Kidney (tissue), 14 donors: Measurements from ENCODE around the gene AASDH. TPM values are rescaled to one million over a fixed set of nuclear protein-coding genes. Genes with fewer than 3 reads are reported as not detected.

Experiments used
- DNase-seq, 5 donors: peaks; one replicate each; pipeline ENCODE4 v3.0.0-alpha.2; 2013 to 2020
- FAIRE-seq: peaks from 2 replicates; lab custom pipeline; 2012; peaks lifted over from hg19 to GRCh38; lab: Jason Lieb, UNC
- H3K27ac ChIP-seq, 2 donors: one replicate each; pipeline ENCODE4 v1.7.0; 2013; ENCODE audit warnings: low read depth in 2 of 2, low read length in 2 of 2, inconsistent platforms in 1 of 2
- H3K27me3 ChIP-seq: one replicate; pipeline ENCODE4 v1.7.1; 2013; ENCODE audit warnings: low read length, inconsistent platforms; ENCODE audit not compliant: control insufficient read depth, insufficient read depth
- H3K36me3 ChIP-seq, 3 donors: one replicate each; pipeline versions ENCODE4 v1.7.0 to v1.7.1; 2013; ENCODE audit warnings: low read length in 3 of 3, control low read depth in 1 of 3, inconsistent platforms in 1 of 3; ENCODE audit not compliant: insufficient read depth in 3 of 3, control insufficient read depth in 2 of 3
- H3K4me1 ChIP-seq, 3 donors: one replicate each; pipeline versions ENCODE4 v1.7.0 to v1.7.1; 2013; ENCODE audit warnings: low read length in 3 of 3, inconsistent platforms in 1 of 3, low read depth in 1 of 3; ENCODE audit not compliant: control insufficient read depth in 2 of 3, insufficient read depth in 2 of 3
- H3K4me3 ChIP-seq, 3 donors: one replicate each; pipeline versions ENCODE4 v1.7.0 to v1.8.1; 2013; ENCODE audit warnings: low read length in 3 of 3, control low read depth in 1 of 3, inconsistent platforms in 1 of 3
- H3K9ac ChIP-seq, 3 donors: one replicate each; pipeline versions ENCODE4 v1.7.0 to v1.7.1; 2013; ENCODE audit warnings: low read length in 3 of 3, control low read depth in 1 of 3, inconsistent platforms in 1 of 3
- H3K9me3 ChIP-seq, 3 donors: one replicate each; pipeline versions ENCODE4 v1.7.0 to v1.7.1; 2013; ENCODE audit warnings: low read length in 3 of 3, control low read depth in 1 of 3, inconsistent platforms in 1 of 3; ENCODE audit not compliant: control insufficient read depth in 2 of 3, insufficient read depth in 1 of 3
- intact Hi-C: fragments of 100-400 bp; cut with DNase I; formaldehyde crosslinking; loops from one replicate; pipeline ENCODE4 v1.11.1; 2022
- polyA plus RNA-seq: library from polyadenylated mRNA; stranded (reverse); fragments of 350-450 nt; fragmentation: Illumina TruSeq; extraction: RNeasy Lipid Tissue Mini Kit (QIAGEN cat#74804); gene quantifications from one replicate; pipeline ENCODE4 v1.2.3, GENCODE V29; 2014; ENCODE audit warnings: low read depth, low replicate concordance; ENCODE audit not compliant: insufficient read depth
- total RNA-seq: library from RNA; stranded (reverse); fragmentation: NEBNext Ultra II Directional; extraction: Animal tissue kit (Norgen Biotek cat#: 25700); gene quantifications from one replicate; pipeline ENCODE4 v1.2.1, GENCODE V29; 2021
- TF ChIP-seq, protein P1 (sequence below): IDR thresholded peaks from 3 replicates; pipeline ENCODE4 v1.5.1; 2012; ENCODE audit warnings: mild to moderate bottlenecking, moderate library complexity, borderline replicate concordance; ENCODE audit not compliant: insufficient read depth; ENCODE audit errors: extremely low read depth
- donor health status: control.
- donor health status: control.
- donor health status: control.
- donor health status: control.
- donor health status: control.
- donor health status: DM: yes; HTN: yes; CAD: no.
- donor health status: Normal renal cell carcinoma (clear cell type).

AASDH gene
- total and polyA plus RNA-seq, 2 donors from 2014 or later: 6.0 to 16.7 TPM

DNA sequence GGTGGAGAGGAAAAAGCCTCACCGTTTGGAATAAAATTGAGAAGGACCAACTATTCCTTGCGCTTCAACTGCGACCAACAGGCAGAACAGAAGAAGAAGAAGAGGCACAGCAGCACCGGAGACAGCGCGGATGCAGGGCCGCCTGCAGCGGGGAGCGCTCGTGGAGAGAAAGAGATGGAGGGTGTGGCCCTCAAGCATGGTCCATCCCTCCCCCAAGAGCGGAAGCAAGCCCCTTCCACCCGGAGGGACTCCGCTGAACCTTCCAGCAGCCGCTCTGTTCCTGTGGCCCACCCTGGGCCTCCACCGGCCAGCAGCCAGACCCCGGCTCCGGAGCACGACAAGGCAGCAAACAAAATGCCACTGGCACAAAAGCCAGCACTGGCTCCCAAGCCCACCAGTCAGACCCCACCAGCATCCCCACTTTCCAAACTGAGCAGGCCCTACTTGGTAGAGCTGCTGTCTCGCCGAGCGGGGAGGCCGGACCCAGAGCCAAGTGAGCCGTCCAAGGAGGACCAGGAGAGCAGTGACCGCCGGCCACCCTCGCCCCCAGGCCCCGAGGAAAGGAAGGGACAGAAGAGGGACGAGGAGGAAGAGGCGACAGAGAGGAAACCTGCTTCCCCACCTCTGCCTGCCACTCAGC lies 71.2 kb downstream of the AASDH start:
- Histone ChIP-seq H3K9me3 (no peaks in the 10 kb centered on the region), H3K4me3 (no peak overlapping the region), H3K9ac (no peak overlapping the region), H3K36me3 (no peaks in the 10 kb centered on the region), H3K27me3 (no peaks in the 10 kb centered on the region), H3K4me1 (no peaks in the 10 kb centered on the region), H3K27ac (no peak overlapping the region)
- intact Hi-C loops: no loop called here
- DNase-seq: no peak
- TF ChIP-seq, protein P1, sequence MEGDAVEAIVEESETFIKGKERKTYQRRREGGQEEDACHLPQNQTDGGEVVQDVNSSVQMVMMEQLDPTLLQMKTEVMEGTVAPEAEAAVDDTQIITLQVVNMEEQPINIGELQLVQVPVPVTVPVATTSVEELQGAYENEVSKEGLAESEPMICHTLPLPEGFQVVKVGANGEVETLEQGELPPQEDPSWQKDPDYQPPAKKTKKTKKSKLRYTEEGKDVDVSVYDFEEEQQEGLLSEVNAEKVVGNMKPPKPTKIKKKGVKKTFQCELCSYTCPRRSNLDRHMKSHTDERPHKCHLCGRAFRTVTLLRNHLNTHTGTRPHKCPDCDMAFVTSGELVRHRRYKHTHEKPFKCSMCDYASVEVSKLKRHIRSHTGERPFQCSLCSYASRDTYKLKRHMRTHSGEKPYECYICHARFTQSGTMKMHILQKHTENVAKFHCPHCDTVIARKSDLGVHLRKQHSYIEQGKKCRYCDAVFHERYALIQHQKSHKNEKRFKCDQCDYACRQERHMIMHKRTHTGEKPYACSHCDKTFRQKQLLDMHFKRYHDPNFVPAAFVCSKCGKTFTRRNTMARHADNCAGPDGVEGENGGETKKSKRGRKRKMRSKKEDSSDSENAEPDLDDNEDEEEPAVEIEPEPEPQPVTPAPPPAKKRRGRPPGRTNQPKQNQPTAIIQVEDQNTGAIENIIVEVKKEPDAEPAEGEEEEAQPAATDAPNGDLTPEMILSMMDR: no peak
- no peak for FAIRE-seq

DNA sequence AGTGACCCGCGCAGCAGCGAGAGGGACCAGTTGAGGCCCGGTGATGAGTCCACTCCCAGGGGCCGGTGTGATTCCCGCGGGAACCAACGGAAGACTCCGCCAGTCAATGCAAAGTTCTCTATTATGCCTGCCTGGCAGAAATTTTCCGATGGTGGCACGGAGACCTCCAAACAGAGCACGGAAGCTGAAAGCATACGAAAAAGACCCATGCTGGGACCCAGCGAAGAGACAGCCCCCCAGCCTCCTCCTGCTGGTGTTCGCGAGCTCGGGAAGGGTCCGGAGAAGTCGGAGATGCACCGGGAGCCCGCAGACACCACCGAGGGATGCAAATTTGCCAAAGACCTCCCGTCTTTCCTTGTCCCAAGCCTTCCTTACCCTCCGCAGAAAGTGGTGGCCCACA lies 71.7 kb downstream of the AASDH start:
- no peaks in the 10 kb centered on the region for H3K36me3 ChIP-seq
- TF ChIP-seq, protein P1: no peak
- no peaks in the 10 kb centered on the region for H3K9me3 ChIP-seq
- H3K27ac ChIP-seq: no peak overlapping the region
- DNase-seq: no peak
- intact Hi-C loops: no loop called here
- no peaks in the 10 kb centered on the region for H3K27me3 ChIP-seq
- no peak for FAIRE-seq
- H3K9ac ChIP-seq: no peak overlapping the region
- no peak overlapping the region for H3K4me3 ChIP-seq
- H3K4me1 ChIP-seq: no peaks in the 10 kb centered on the region

DNA sequence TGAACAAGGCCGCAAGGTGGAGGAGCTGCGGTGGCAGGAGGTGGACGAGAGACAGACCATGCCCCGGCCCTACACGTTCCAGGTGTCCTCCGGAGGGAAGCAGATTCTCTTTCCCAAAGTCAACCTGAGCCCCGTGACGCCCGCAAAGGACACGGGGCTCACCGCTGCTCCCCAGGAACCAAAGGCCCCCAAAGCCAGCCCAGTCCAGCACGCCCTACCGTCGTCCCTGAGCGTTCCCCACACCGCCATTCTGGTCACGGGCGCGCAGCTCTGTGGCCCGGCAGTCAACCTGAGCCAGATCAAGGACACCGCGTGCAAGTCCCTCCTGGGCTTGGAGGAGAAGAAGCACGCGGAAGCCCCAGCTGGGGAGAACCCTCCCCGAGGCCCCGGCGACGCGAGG lies 72.2 kb downstream of the AASDH start:
- H3K4me1 ChIP-seq: no peaks in the 10 kb centered on the region
- no peaks in the 10 kb centered on the region for H3K9me3 ChIP-seq
- no peak overlapping the region for H3K4me3 ChIP-seq
- intact Hi-C loops: no loop called here
- H3K27me3 ChIP-seq: no peaks in the 10 kb centered on the region
- no peak overlapping the region for H3K9ac ChIP-seq
- TF ChIP-seq, protein P1: no peak
- no peak overlapping the region for H3K27ac ChIP-seq
- no peaks in the 10 kb centered on the region for H3K36me3 ChIP-seq
- DNase-seq: no peak
- FAIRE-seq: no peak
